Fibroblast of lung (primary cell): Measurements from ENCODE around the gene KDM7A. TPM values are rescaled to one million over a fixed set of nuclear protein-coding genes. Genes with fewer than 3 reads are reported as not detected.

Experiments
- DNase-seq, 2 donors: peaks; one replicate each; pipeline versions ENCODE4 v3.0.0 to v3.0.0-alpha.2; 2010; ENCODE audit warnings: low read depth in 2 of 2
- H2AFZ ChIP-seq: 2 replicates; pipeline ENCODE4 v1.5.1; 2012; ENCODE audit warnings: low read length, control low read depth, inconsistent platforms
- H3K27ac ChIP-seq: 2 replicates; pipeline ENCODE4 v1.5.1; 2011; ENCODE audit warnings: low read length, control low read depth; ENCODE audit not compliant: insufficient read depth
- H3K27me3 ChIP-seq: 2 replicates; pipeline ENCODE4 v1.5.1; 2011; ENCODE audit warnings: mild to moderate bottlenecking, low read length; ENCODE audit not compliant: control insufficient read depth, insufficient read depth
- H3K36me3 ChIP-seq: 2 replicates; pipeline ENCODE4 v1.5.1; 2011; ENCODE audit warnings: low read length; ENCODE audit not compliant: control insufficient read depth, insufficient read depth
- H3K4me1 ChIP-seq: 2 replicates; pipeline ENCODE4 v1.5.1; 2011; ENCODE audit warnings: low read length; ENCODE audit not compliant: control insufficient read depth, insufficient read depth; ENCODE audit errors: extremely low read depth
- H3K4me2 ChIP-seq: 2 replicates; pipeline ENCODE4 v1.5.1; 2011; ENCODE audit warnings: low read length, control low read depth; ENCODE audit not compliant: insufficient read depth; ENCODE audit errors: extremely low read depth
- H3K4me3 ChIP-seq, 4 experiments: fragments of 200-600 bp in 1 of 4; sonication (generic) in 1 of 4; replicated peaks in 1 of 4; 2 replicates each; pipeline ENCODE4 v1.5.1; 2011 to 2016; ENCODE audit warnings: low read length in 4 of 4, low read depth in 3 of 4, mild to moderate bottlenecking in 3 of 4, control low read depth in 2 of 4, inconsistent platforms in 1 of 4, mixed read lengths in 1 of 4; ENCODE audit not compliant: insufficient read depth in 1 of 4; ENCODE audit errors: control extremely low read depth in 1 of 4
- H3K79me2 ChIP-seq: 2 replicates; pipeline ENCODE4 v1.5.1; 2012; ENCODE audit warnings: mild to moderate bottlenecking, low read length, inconsistent platforms; ENCODE audit not compliant: control insufficient read depth, insufficient read depth
- H3K9ac ChIP-seq: 2 replicates; pipeline ENCODE4 v1.5.1; 2011; ENCODE audit warnings: mild to moderate bottlenecking, low read length, control low read depth; ENCODE audit not compliant: insufficient read depth
- H3K9me3 ChIP-seq: 2 replicates; pipeline ENCODE4 v1.5.1; 2012; ENCODE audit warnings: low read depth, low read length; ENCODE audit not compliant: control insufficient read depth, insufficient read depth
- H4K20me1 ChIP-seq: 2 replicates; pipeline ENCODE4 v1.5.1; 2011; ENCODE audit warnings: low read length; ENCODE audit not compliant: control insufficient read depth, insufficient read depth; ENCODE audit errors: extremely low read depth
- EZH2 ChIP-seq: IDR thresholded peaks from 2 replicates; pipeline ENCODE4 v1.5.1; 2012; ENCODE audit warnings: low read length, control low read depth, mild to moderate bottlenecking; ENCODE audit errors: missing control alignments
- polyA plus RNA-seq, 2 donors: library from polyadenylated mRNA; depleted of rRNA in 1 of 2; stranded (reverse) in 1 of 2; unstranded in 1 of 2; fragments of >200 nt; gene quantifications; 2 replicates each; pipeline ENCODE4 v1.2.1, GENCODE V29; 2011 to 2012; ENCODE audit warnings: missing spikeins in 1 of 2
- total RNA-seq: library from RNA; depleted of rRNA; stranded (reverse); fragments of >200 nt; gene quantifications from 2 replicates; pipeline ENCODE4 v1.2.1, GENCODE V29; 2014
- TF ChIP-seq, protein P1 (sequence below), 2 donors: IDR thresholded peaks in 1 of 2; conservative IDR thresholded peaks in 1 of 2; 1 replicate in 1 of 2; 2 replicates in 1 of 2; pipeline ENCODE4 v1.5.1; 2011 to 2012; ENCODE audit warnings: low read length in 2 of 2, control low read depth in 1 of 2, inconsistent platforms in 1 of 2, low read depth in 1 of 2, mild to moderate bottlenecking in 1 of 2

Gene KDM7A
- total and polyA plus RNA-seq, 2 donors (not counting 1 experiment from before 2014, with no cell fraction given), result 1.9 to 4.8 TPM

GRCh38 chr7:140048138-140048537, 128.6 kb downstream of the KDM7A start:
- H3K4me3 ChIP-seq, result no peak overlapping the region
- H3K27ac ChIP-seq, result no peak overlapping the region
- H3K4me1 ChIP-seq, result no peaks in the 10 kb centered on the region
- no peaks in the 10 kb centered on the region for H4K20me1 ChIP-seq
- TF ChIP-seq EZH2, result no peak
- TF ChIP-seq, protein P1, sequence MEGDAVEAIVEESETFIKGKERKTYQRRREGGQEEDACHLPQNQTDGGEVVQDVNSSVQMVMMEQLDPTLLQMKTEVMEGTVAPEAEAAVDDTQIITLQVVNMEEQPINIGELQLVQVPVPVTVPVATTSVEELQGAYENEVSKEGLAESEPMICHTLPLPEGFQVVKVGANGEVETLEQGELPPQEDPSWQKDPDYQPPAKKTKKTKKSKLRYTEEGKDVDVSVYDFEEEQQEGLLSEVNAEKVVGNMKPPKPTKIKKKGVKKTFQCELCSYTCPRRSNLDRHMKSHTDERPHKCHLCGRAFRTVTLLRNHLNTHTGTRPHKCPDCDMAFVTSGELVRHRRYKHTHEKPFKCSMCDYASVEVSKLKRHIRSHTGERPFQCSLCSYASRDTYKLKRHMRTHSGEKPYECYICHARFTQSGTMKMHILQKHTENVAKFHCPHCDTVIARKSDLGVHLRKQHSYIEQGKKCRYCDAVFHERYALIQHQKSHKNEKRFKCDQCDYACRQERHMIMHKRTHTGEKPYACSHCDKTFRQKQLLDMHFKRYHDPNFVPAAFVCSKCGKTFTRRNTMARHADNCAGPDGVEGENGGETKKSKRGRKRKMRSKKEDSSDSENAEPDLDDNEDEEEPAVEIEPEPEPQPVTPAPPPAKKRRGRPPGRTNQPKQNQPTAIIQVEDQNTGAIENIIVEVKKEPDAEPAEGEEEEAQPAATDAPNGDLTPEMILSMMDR (conservative IDR thresholded peaks at IDR 0.05 in 1 of 2, IDR thresholded peaks at IDR 0.05 in 1 of 2; ENCODE audit: low read depth in 1 of 2, low read length in 2 of 2), result no peak
- H3K27me3 ChIP-seq, result no peaks in the 10 kb centered on the region
- no peaks in the 10 kb centered on the region for H3K79me2 ChIP-seq
- H3K9ac ChIP-seq, result no peak overlapping the region
- no peaks in the 10 kb centered on the region for H3K36me3 ChIP-seq
- no peak overlapping the region for H2AFZ ChIP-seq
- no peak overlapping the region for H3K4me2 ChIP-seq
- DNase-seq, result no peak
- H3K9me3 ChIP-seq, result no peaks in the 10 kb centered on the region

DNA sequence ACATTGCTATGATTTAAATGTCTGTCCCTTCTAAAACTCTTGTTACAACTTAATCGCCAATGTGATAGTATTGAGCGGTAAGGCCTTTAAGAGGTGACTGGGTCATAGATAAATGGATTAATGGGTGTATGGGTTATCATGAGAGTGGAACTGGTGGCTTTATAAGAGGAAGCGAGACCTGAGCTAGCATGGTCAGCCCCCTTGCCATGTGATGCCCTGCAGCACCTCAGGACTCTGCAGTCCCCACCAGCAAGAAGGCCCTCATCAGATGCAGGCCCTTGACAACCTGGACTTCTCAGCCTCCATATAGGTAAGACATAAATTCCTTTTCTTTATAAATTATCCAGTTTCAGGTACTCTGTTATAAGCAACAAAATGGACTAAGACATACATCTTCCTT, 129.6 kb downstream of the KDM7A start:
- H3K9me3 ChIP-seq, result no peaks in the 10 kb centered on the region
- no peaks in the 10 kb centered on the region for H3K4me1 ChIP-seq
- no peaks in the 10 kb centered on the region for H3K36me3 ChIP-seq
- DNase-seq, result no peak
- H4K20me1 ChIP-seq, result no peaks in the 10 kb centered on the region
- no peak overlapping the region for H3K4me2 ChIP-seq
- no peak overlapping the region for H3K4me3 ChIP-seq
- H2AFZ ChIP-seq, result no peak overlapping the region
- H3K79me2 ChIP-seq, result no peaks in the 10 kb centered on the region
- no peak for TF ChIP-seq EZH2
- TF ChIP-seq, protein P1 (conservative IDR thresholded peaks at IDR 0.05 in 1 of 2, IDR thresholded peaks at IDR 0.05 in 1 of 2; ENCODE audit: low read depth in 1 of 2, low read length in 2 of 2), result no peak
- H3K27ac ChIP-seq, result no peak overlapping the region
- H3K27me3 ChIP-seq, result no peaks in the 10 kb centered on the region
- H3K9ac ChIP-seq, result no peak overlapping the region

GRCh38 chr7:140045697-140046096, 131.1 kb downstream of the KDM7A start:
- H3K9ac ChIP-seq, result no peak overlapping the region
- no peaks in the 10 kb centered on the region for H4K20me1 ChIP-seq
- H3K27ac ChIP-seq, result no peak overlapping the region
- H3K4me1 ChIP-seq, result no peaks in the 10 kb centered on the region
- TF ChIP-seq, protein P1 (conservative IDR thresholded peaks at IDR 0.05 in 1 of 2, IDR thresholded peaks at IDR 0.05 in 1 of 2; ENCODE audit: low read depth in 1 of 2, low read length in 2 of 2), result no peak
- no peak for TF ChIP-seq EZH2
- no peaks in the 10 kb centered on the region for H3K79me2 ChIP-seq
- no peak overlapping the region for H3K4me3 ChIP-seq
- H3K9me3 ChIP-seq, result no peaks in the 10 kb centered on the region
- H2AFZ ChIP-seq, result no peak overlapping the region
- peaks cover 4% of the 10 kb centered on the region for H3K36me3 ChIP-seq
- DNase-seq, result no peak
- no peak overlapping the region for H3K4me2 ChIP-seq
- H3K27me3 ChIP-seq, result no peaks in the 10 kb centered on the region
